NCI-H345 treated with DMSO at 0.1 percent for 48 hours (cell line): Measurements from ENCODE around the gene AP1S1.

ENCODE experiments used
- DNase-seq: peaks from one replicate; lab custom pipeline; 2025; ENCODE audit not compliant: unreplicated experiment; lab: John Stamatoyannopoulos, UW

The AP1S1 gene

GRCh38 chr7:101169838-101170551 is 15.7 kb downstream of the AP1S1 start:
- peak; percentile 18 for DNase-seq

DNA sequence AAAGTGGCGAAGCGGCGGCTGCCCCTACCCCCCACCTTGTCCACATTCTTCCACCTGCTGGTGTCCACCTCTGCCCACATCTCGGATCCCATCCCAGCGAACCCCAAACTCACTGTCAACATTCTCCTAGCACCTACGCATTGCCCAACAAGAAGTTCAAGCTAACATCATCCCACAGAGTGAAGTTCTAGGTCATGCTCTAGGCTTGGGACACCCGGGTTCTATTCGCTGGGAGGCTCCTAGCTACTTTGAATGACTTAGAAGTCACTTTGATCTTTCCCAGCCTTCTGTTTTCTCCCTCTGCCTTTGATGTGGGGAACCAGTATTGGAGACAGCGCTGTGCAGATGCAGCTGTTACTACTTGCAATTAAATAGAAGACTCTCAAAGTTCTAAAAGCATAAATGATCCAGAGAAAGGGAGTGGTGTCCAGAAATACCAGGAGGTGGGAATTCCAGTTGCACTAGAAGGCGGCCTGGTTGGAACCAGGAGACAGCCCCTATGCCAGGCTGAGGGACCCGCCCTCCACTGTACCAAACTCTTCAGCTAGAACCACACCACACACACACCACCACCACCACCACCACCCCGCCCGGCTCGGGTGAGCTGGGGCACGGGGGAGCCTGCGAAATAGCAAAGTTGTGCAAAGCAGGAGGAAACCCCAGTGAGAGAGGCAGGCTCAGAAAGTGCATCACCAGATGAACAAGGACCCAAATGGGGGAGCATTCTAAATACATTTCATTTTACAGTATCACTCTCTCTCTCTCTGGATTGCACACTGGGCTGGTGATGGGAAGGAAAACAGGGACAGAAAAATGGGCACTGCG is 16.6 kb downstream of the AP1S1 start:
- DNase-seq, result no peak

DNA sequence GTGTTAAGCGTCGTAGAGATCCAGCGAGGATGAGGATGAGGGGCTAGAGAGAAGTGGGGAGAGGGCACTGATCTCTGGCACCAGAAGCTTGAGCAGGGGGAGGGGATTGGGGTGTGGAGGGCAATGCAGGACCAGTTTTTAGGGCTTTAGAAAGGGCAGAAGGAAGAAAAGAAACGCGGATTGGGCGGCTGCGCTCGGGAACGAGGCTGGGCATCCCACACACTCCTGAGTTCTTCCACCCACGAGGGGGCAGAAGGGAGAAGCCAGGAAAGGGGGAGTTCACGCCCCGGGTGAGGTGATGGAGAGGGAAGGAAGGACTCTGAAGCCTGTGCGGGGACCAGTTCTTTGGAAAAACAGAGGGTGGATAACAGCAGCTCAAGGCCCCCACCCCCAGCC is 17.2 kb downstream of the AP1S1 start:
- DNase-seq, result no peak

DNA sequence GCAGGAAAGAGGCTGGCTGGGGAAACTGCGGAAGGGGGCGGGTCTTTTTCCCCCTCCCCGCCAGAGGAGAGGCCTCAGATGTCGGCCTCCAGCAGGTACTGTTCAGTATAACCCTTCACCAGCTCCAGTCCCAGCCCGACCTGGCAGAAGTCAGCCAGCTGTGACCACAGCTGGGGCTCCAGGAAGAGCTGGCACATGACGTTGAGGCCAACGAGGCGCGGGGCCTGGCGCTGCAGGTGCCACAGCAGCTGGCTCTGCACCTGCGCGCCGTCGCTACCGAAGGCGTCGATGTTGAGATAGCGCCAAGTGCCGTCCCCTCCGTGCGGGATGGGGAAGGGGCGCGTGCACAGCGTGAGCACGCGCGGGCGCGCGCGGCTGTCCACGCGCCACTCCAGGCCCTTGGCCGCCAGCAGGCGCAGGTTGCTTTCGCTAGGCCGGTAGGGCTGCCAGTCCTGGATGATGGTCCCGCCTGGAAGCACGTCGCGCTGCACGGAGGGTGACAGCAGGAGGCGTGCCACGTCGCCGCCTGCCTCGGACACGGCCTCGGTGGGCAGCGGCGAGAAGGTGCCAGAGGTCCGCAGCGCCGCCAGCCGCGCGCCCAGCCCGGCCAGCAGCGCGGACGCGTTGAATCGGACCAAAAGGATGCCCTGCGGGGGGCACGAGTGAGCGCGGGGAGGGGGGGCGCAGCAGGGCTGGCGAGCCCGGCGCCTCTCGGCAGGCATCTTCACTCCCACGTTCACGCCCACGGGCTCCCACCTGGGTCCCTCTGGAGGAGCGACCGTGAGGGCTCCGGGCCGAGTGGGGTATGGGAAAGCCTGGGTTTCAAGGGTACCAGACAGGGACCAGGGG is 18.0 kb downstream of the AP1S1 start:
- DNase-seq, result peak; percentile 61

DNA sequence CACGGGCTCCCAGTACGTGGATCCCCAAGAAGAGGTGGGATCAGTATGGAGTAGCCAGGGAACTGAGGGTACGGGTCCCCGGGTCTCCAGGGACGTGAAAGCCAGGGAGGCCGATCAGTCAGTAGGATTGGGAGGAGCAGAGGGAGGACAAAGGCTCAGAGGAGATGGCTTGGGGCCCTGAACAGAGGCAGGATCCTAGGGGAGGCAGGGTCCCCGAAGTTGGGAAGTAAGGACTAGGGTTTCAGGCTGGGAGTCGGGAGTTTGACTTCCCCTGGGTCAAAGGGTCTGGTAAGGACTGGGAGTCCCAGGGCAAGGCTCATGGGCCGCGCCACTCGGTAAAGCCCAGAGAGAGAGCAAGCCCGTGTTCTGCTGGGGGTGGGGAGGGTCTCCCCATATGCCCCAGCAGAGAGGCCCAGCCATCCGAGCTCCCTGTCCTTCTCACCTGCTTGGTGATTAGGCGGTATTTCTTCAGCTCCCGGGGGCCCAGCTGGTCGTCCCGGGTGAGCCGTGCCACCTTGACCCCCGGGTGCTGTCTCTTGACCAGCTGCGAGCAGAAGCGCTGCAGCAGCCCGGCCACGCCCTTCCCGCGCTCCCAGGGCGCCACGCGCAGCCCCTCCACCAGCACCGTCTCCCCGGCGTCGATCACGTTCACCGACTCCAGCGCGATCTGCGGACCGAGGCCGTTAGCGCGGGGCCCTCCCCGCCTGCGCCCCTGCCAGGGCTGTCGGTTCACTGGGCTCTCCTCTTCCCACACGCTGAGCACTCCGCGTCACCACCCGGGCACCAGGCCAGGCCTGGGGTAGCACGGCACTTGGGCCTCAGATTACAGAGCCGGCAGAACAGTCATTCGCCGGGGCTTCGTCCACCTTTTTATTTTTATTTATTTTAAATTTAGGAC is 18.8 kb downstream of the AP1S1 start:
- peak; percentile 52 for DNase-seq

- DNase-seq, result no peak
These were observed 19.5 kb downstream of the AP1S1 start for GRCh38 chr7:101173752-101174244.

- DNase-seq, result no peak
These were observed 20.1 kb downstream of the AP1S1 start for GRCh38 chr7:101174322-101174854.

GRCh38 chr7:101175664-101176063 is 21.4 kb downstream of the AP1S1 start:
- DNase-seq, result no peak

DNA sequence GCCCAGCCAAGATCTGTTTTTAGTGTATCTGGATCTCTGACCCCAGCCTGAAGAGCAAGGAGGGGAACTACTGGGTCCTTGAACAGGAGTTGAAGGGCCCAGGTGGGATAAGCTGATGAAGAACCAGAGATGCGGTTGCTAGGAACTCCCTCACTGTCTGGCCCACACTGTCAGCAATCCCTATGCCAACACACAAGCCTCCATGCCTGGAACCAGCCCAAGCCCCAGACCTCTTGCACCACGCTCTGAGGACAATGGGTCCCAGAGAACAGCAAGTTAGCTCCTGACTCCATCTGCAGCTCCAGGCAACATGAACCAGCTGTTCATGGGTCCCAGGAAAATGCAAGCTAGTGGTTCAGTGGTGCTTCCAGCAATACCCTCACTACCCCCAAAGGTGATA is 23.4 kb downstream of the AP1S1 start:
- no peak for DNase-seq

GRCh38 chr7:101179117-101179516 is 24.8 kb downstream of the AP1S1 start:
- no peak for DNase-seq

GRCh38 chr7:101179713-101180112 is 25.4 kb downstream of the AP1S1 start:
- no peak for DNase-seq

- DNase-seq, result no peak
These were observed 26.0 kb downstream of the AP1S1 start, which contains the start of gene NAT16 for GRCh38 chr7:101180130-101180755. Gene NAT16 (minus strand): TSS chr7:101180293. CDS start chr7:101174807, 5,486 bp downstream.

- DNase-seq, result no peak
These were observed 31.1 kb downstream of the AP1S1 start for GRCh38 chr7:101185258-101185839.

GRCh38 chr7:101186194-101186593 is 31.9 kb downstream of the AP1S1 start:
- DNase-seq, result no peak

GRCh38 chr7:101186844-101187428 is 32.7 kb downstream of the AP1S1 start:
- no peak for DNase-seq

DNA sequence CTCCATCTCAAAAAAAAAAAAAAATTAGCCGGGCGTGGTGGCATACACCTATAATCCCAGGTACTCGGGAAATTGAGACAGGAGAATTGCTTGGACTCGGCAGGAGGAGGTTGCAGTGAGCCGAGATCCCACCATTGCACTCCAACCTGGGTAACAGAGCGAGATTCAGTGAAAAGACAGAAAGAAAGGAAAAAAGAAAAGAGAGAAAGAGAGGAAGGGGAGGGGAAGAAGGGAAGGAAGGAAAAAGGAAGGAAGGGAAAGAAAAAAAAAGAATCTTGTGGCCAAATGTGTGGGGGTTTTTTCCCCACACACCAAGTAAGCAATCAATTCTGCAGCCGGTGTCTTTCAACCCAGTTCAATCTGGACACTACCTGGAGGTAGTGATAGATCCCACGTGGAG is 34.8 kb downstream of the AP1S1 start:
- DNase-seq, result no peak

DNA sequence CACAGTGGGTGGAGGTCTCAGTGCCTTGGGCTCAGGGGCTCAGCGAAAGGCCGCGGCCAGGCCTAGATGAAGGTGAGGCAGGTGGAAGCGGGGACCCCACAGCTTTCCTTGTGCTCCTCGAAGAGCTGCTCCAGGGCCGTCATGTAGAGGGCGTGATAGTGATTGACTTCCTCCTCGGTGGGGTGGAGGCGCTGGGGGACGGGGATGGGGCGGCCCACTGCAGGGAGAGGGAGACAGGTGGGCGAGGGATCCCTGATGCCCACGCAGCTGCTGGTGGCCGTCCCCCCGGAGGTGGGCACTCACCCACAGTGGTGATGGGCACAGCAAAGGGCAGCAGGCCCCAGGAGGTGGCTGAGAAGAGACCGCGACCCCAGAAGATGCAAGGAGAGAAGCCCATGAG is 41.6 kb downstream of the AP1S1 start:
- DNase-seq, result no peak

GRCh38 chr7:101197991-101198390 is 43.7 kb downstream of the AP1S1 start:
- no peak for DNase-seq

DNA sequence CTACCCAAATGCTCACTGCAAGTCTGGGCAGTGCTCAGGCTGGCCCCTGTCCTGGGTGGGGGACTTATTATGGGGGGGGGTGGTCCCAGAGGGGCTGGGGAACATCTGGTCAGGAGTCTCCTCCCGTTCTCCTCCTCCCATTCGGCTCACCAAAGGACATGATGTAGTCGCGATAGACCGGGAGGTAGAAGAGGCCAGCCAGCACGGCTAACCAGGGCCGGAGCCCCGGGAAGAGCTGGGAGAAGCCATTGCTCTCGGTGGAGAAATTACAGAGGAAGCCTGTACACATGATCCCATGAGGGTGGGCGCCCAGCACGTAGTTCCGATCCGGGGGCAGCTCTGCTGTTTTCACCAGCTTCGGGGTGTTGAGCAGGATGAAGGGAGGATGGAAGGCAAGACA is 44.2 kb downstream of the AP1S1 start:
- no peak for DNase-seq
